ENCODE data around the gene ARID3B.
"Not testable (repeated sequence)": the region's sequence is repeated elsewhere in the genome, so short reads cannot be mapped to it uniquely, and the experiment has no call there.

ARID3B gene

DNA sequence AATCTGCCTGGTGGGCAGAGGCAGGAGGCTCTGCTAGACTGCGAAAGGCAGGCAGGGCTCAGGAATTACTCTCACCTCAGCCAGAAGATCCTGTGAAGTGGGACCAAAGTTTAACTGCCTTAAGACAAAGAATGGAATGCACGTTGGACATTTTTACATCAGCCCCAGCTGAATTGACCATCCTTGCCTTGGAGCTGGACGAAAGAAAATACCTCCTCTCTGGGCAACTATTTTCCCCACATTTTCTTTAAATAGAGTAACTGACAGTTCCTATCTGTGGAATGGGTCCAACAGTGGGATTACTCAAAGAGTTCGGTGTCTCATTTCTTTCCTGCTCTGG is 28.7 kb downstream of the ARID3B start:
- DNase-seq (ENCODE audit: low read depth): no peak

DNA sequence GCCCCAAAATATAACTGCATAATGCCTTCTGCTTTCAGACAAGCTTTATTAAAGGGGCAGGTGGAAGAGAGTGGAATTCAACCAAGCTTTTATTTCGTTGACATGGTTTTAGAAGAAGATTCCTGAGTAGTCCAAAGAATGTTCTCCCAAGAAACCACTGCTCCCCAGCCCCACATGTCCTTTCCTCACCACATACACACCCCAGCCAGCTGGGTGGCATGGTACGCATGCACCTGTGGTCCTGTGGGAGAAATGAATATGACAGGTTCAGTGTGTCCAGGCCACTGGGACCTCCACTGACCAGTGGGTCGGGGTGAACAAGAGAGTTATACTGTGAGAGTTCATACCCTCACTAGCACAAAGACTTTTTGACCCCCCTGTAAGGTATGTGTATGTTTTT is 30.2 kb downstream of the ARID3B start:
- no peak for DNase-seq (ENCODE audit: low read depth)

DNA sequence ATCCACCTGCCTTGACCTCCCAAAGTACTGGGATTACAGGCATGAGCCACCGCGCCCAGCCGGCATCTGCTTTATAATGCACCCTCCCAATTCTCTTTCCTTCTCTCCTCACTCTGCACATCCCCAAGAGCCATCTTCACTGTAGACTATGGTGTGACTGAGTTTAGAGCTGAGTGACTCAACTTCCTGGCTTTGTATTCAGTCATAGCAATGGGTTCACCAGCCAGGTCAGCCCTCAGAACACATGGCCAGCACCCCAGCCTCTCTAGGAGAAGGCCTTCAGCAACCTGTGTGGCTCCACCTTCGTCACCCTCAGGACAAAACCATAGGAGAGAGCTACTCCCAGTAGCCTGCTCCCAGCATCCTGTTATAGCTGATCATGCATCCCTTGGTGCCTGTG is 33.0 kb downstream of the ARID3B start:
- peak; percentile 71 for DNase-seq (ENCODE audit: low read depth)

- DNase-seq (ENCODE audit: low read depth): no peak
Measured at GRCh38 chr15:74578496-74578994, 37.5 kb downstream of the ARID3B start.

DNA sequence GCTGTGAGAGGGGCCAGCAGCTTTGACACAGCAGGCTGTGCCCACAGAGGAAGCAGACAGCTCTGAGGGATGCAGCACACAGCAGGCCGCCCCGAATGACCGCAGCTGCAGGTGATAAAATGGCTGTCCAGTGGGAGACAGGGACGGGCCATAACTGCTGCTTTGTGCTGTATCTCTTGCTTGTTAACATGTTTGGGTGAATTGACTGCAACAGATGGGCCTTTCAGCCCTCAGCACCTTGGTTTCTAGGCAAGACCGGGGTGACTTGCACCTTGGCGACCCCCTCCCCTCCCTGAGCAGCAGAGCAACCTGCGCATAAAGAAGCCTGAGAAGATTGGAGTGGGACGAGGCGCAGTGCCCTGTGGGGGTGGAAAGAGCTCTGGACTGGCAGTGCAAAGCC is 38.0 kb downstream of the ARID3B start:
- DNase-seq (ENCODE audit: low read depth): no peak

- DNase-seq (ENCODE audit: low read depth): no peak
Measured at GRCh38 chr15:74580538-74581350, 39.7 kb downstream of the ARID3B start.

DNA sequence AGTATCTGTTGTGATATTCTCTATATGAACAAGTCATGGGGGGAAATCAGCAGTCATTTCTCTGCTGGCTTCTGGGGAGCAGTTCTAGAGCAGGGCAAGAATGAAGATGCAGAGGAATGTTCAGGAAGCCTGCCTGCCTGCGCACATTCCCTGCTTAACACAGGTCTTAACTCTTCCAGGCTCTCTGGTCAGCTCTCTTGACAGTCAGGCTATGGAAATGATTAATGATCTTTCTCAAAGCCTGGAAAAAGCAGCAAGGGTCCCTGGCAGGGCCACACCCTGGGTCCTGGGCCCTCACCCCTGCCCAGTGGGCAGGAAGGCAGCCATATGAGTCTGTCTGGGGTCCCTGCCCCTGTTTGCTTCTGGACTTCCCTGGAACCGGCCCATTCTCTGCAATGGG is 43.2 kb downstream of the ARID3B start:
- DNase-seq (ENCODE audit: low read depth): no peak

- no peak for DNase-seq (ENCODE audit: low read depth)
Measured at GRCh38 chr15:74584779-74585178, 43.8 kb downstream of the ARID3B start.

GRCh38 chr15:74585191-74585590 is 44.2 kb downstream of the ARID3B start:
- DNase-seq (ENCODE audit: low read depth): no peak

DNA sequence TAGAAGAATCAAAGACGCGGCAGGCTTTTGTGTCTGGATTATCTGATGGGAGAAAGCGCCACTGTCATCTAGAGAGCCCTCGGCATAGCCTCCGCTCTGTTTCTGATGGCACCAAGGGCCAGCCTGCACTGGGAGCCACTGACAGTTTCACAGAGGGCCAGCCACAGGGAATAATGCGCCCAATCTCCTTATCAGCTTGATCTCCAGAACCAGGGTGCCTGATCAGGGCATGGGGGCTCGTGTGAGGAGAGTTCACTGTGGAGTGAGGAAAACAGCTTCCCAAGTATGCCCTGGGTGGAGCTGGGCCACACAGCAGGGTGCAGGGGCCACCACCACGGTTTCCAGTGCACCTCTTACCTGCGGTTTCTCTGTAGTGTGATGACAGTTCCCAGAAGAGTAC is 44.8 kb downstream of the ARID3B start:
- DNase-seq (ENCODE audit: low read depth): no peak

DNA sequence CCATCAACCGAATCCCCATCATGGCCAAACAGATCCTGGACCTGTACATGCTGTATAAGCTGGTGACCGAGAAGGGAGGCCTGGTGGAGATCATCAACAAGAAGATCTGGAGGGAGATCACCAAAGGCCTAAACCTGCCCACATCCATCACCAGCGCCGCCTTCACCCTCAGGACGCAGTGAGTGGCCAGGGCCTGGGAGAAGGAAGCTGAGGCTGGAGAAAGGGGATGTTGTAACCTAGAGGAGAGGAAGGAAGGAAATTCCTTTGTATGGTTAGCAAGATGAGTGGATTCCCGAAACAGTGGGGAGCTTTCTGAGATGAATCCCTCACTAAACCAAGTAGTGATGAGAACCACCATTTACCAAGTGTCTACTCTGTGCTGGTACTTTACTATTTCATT is 48.8 kb downstream of the ARID3B start:
- peak; percentile 19 for DNase-seq (ENCODE audit: low read depth)

GRCh38 chr15:74592222-74592621 is 51.2 kb downstream of the ARID3B start:
- DNase-seq (ENCODE audit: low read depth): no peak

DNA sequence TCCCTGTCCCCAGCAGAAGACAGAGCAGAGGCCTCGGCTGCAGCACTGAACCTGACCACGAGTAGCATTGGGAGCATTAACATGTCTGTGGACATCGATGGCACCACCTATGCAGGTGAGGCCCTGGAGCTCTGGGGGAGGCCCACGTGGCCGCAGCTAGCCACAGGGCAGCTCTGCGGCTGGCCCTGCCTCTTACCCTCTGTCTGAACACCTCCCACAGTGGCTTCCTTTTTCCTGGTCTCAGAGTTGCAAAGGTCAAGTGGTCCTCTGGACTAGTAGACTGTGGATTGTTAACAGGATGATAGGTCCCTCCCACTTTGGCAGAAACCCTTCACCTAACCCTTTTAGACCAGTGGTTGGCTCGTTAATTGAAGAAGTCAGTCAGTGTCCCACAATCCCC is 52.1 kb downstream of the ARID3B start:
- no peak for DNase-seq (ENCODE audit: low read depth)

DNA sequence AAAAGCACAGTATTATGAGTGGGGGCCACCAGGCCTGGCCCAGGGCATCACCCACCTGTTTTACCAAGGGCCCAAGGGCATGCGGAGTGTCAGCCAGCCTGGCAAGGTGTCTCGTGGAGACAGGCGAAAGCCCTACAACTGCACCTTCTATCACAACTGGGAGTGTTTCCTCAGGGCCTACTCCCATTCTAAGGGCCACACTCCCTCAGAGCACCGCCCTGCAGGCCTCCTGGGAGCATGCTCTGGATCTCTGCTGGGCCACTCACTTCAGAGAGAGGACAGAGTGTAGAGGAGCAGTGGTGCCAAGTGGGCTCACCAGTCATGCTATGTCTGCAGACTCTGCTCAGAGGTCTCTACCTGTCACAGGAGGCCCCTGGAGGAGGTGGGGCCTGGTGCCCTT is 53.4 kb downstream of the ARID3B start:
- no peak for DNase-seq (ENCODE audit: low read depth)

DNA sequence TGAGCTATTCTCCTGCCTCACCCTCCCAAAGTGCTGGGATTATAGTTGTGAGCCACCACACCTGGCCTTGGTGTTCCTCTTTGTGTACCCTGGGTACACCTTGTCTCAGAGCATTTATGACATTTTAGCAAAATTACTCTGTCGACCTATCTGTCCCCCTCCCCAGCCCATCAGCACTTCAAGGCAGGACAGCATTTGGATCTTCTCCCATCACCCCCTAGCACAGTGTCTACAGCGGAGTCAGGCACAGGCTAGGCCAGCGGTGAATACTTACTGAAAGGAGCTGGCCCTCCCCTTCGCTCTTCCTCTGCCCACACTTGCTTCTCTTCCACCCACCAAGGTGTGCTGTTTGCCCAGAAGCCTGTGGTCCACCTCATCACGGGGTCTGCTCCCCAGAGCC is 54.3 kb downstream of the ARID3B start:
- DNase-seq (ENCODE audit: low read depth): no peak

DNA sequence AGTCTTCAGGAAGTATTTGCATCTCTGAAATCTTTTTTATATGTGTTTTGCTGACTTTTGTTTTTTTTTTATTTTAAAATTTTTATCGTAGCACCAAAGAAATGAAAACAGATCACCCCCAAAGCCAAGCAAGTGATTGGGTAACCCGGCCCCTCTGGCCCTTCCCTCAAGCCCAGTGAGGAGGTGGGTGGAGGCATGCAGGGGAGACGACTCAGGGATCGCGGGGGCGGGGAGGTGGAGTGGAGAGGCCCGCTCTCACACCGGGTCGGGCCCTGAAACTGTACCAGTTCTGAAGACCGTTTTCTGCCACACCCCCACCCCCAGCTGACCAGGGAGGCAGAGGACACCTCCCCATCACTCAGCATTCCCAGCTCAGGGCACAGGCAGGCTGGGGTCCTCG is 55.7 kb downstream of the ARID3B start:
- DNase-seq (ENCODE audit: low read depth): not testable (repeated sequence)

DNA sequence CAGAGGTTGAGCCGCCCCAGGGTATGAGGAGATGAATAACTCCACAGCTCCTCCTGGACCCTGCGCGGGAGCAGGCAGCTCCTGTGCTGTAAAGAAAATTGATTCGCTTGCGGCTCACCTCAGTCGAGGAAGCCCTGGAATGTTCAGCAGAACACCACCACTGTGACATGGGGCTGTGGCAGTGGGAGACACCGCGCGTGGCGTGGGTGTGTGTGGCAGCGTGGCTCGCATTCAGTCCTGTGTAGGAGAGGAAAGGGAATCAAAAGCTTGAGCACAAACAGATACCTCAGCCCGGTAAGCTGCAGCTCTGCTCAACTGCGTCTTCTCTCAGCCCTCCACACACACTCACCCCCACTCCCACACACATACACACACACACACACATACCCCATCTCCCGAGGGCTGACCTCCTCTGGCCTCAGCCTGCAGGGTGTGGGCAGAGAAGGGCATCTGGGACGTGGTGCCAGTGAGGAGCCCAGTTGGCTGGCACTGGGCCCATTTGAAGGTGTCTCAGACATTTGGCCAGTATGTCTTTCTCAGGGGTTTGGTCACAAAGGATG is 56.2 kb downstream of the ARID3B start:
- not testable (repeated sequence) for DNase-seq (ENCODE audit: low read depth)

- peak; percentile 91 for DNase-seq (ENCODE audit: low read depth)
Measured at GRCh38 chr15:74598126-74598842, 57.3 kb downstream of the ARID3B start.

DNA sequence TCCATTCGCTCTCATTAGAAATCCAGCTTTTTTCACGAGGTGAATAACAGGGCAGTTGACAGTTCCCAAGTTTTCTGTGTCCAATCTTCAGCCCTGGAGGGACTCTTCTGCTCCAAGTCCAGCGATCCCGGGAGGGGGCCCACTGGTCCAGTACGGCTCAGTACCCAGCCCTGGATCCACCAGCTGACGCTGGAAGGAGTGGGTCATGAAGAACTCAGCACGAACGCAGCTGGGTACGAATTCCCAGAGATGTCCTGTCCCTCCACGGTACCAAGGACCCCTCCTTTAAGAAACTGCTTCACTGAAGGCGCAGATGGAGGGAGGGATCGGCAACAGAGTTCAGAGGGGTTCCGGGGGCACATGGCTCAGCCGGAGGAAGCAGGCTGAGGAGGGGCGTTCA is 58.1 kb downstream of the ARID3B start:
- no peak for DNase-seq (ENCODE audit: low read depth)

GRCh38 chr15:74603026-74603788 is 62.2 kb downstream of the ARID3B start:
- DNase-seq (ENCODE audit: low read depth): no peak

- no peak for DNase-seq (ENCODE audit: low read depth)
Measured at GRCh38 chr15:74603789-74604705, 63.0 kb downstream of the ARID3B start.

All from ELR (cell line).